Panc1 (cell line): ENCODE results near the gene IQCH.
A peak's percentile ranks its signal among the peaks of the same experiment; 100 is the strongest.

ENCODE experiments used
- REST ChIP-seq, 2 experiments: IDR thresholded peaks; 2 replicates each; pipeline ENCODE4 v1.6.1; 2011 to 2012; ENCODE audit warnings: low read depth in 2 of 2, control low read depth in 1 of 2, low read length in 1 of 2, mild to moderate bottlenecking in 1 of 2, moderate library complexity in 1 of 2; ENCODE audit not compliant: insufficient read depth in 1 of 2
- SIN3A ChIP-seq: IDR thresholded peaks from 2 replicates; pipeline ENCODE4 v1.6.1; 2012; ENCODE audit warnings: low read depth, mild to moderate bottlenecking, low read length, moderate library complexity, borderline replicate concordance; ENCODE audit not compliant: insufficient read depth
- TF ChIP-seq, protein P1 (sequence below): fragments of 450-650 bp; IDR thresholded peaks from 2 replicates; pipeline ENCODE4 v1.5.1; 2017; ENCODE audit warnings: mild to moderate bottlenecking

DNA sequence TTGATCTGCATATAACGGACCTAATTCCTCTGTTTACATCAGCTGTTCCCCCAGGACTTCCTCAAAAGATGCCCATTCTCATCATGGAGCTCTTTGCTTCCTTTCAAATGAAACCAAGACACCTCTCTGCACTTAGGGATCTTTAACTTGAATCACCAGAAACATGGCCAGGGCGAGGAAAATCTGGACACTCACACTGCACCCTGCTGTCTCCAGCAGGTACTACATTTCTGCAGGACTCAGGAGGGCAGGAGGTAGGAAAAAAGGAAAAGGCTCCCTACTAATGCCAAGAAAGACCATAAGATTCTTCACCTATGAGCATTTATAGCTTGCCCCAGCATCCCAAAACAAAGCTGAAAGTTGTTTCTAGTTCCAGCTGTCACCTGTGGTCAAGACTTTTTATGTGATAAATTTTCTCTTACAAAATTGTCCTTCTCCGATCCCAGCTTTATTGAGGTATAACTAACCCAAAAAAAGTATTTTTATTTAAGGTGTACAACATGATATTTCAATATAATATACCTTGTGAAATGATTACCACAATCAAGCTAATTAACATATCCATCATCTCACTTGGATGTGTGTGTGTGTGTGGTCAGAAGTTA lies 179.0 kb downstream of the IQCH start:
- TF ChIP-seq, protein P1, sequence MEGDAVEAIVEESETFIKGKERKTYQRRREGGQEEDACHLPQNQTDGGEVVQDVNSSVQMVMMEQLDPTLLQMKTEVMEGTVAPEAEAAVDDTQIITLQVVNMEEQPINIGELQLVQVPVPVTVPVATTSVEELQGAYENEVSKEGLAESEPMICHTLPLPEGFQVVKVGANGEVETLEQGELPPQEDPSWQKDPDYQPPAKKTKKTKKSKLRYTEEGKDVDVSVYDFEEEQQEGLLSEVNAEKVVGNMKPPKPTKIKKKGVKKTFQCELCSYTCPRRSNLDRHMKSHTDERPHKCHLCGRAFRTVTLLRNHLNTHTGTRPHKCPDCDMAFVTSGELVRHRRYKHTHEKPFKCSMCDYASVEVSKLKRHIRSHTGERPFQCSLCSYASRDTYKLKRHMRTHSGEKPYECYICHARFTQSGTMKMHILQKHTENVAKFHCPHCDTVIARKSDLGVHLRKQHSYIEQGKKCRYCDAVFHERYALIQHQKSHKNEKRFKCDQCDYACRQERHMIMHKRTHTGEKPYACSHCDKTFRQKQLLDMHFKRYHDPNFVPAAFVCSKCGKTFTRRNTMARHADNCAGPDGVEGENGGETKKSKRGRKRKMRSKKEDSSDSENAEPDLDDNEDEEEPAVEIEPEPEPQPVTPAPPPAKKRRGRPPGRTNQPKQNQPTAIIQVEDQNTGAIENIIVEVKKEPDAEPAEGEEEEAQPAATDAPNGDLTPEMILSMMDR, result peak; percentile 88
- no peak for TF ChIP-seq SIN3A
- no peak for TF ChIP-seq REST (IDR thresholded peaks at IDR 0.05; ENCODE audit: insufficient read depth in 1 of 2, low read depth in 2 of 2, low read length in 1 of 2)
